ENCODE data around the gene C1QTNF12.

The C1QTNF12 gene

DNA sequence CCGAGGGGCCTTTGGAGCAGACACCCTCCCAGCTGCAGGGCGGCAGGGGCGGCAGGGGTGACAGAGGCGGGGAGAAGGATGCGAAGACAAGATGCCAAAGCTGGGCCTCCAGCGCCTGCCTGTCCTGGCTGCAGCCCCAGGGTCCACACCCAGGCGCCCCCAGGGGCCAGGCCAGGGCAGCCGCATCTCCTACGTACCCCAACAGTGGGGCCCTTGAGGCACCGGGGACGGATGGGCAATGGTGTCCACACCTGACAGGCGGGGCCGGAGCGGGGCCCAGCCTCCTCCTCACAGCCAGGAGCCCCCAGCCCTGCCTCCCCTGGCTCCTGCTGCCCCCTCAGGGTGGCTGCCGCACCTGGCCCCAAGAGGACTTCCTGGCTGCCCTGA, 7.3 kb downstream of the C1QTNF12 start:
- Histone ChIP-seq H3K4me3 (ENCODE audit: insufficient read depth in 1 of 2, low read depth in 1 of 2, low read length in 2 of 2) (no peak overlapping the region), H2BK120ac (ENCODE audit: low read depth, low read length) (no peak overlapping the region), H2BK15ac (ENCODE audit: low read depth, poor library complexity, severe bottlenecking) (no peak overlapping the region), H4K8ac (ENCODE audit: low read length) (no peak overlapping the region), H3K18ac (ENCODE audit: low read depth in 1 of 2, low read length in 2 of 2) (no peak overlapping the region), H3K23ac (ENCODE audit: low read length in 2 of 2) (no peak overlapping the region), H2BK12ac (ENCODE audit: low read length in 2 of 2) (no peak overlapping the region), H3K4me1 (ENCODE audit: control insufficient read depth, insufficient read depth, low read depth, low read length) (peaks cover 42% of the 10 kb centered on the region), H2BK5ac (ENCODE audit: low read depth, low read length, poor library complexity, severe bottlenecking) (no peak overlapping the region), H3K9ac (ENCODE audit: low read length) (no peak overlapping the region), H2AK5ac (ENCODE audit: low read length, severe bottlenecking) (no peak overlapping the region), H4K91ac (ENCODE audit: low read length) (no peak overlapping the region), H3K27me3 (ENCODE audit: control insufficient read depth in 1 of 2, insufficient read depth in 1 of 2, low read length in 2 of 2) (peaks cover 0 to 38% of the 10 kb centered on the region in 2 experiments), H3K27ac (ENCODE audit: low read length, poor library complexity, severe bottlenecking) (no peak overlapping the region), H3K4me2 (ENCODE audit: low read length, poor library complexity, severe bottlenecking) (no peak overlapping the region), H2AFZ (ENCODE audit: low read depth, low read length) (no peak overlapping the region), H3K9me3 (ENCODE audit: control insufficient read depth, low read length) (no peaks in the 10 kb centered on the region), H3K79me1 (replicated peaks; ENCODE audit: low read length, poor library complexity, severe bottlenecking) (peaks cover 5% of the 10 kb centered on the region), H3K36me3 (ENCODE audit: control insufficient read depth in 1 of 2, insufficient read depth in 2 of 2, low read depth in 1 of 2, low read length in 2 of 2) (peaks cover 0 to 40% of the 10 kb centered on the region in 2 experiments), H3K14ac (ENCODE audit: low read length in 2 of 2) (no peak overlapping the region), H3K4ac (ENCODE audit: low read depth in 1 of 2, low read length in 2 of 2) (no peak overlapping the region)
- 90% methylated on average over 15 of the region's 15 CpGs for WGBS
- no peak for DNase-seq

GRCh38 chr1:1238702-1239178, 7.8 kb downstream of the C1QTNF12 start:
- Histone ChIP-seq H3K4me1 (ENCODE audit: control insufficient read depth, insufficient read depth, low read depth, low read length) (peaks cover 42% of the 10 kb centered on the region), H3K23ac (ENCODE audit: low read length in 2 of 2) (no peak overlapping the region), H2AK5ac (ENCODE audit: low read length, severe bottlenecking) (no peak overlapping the region), H3K27me3 (ENCODE audit: control insufficient read depth in 1 of 2, insufficient read depth in 1 of 2, low read length in 2 of 2) (peaks cover 0 to 38% of the 10 kb centered on the region in 2 experiments), H2BK15ac (ENCODE audit: low read depth, poor library complexity, severe bottlenecking) (no peak overlapping the region), H3K14ac (ENCODE audit: low read length in 2 of 2) (no peak overlapping the region), H2BK12ac (ENCODE audit: low read length in 2 of 2) (no peak overlapping the region), H3K27ac (ENCODE audit: low read length, poor library complexity, severe bottlenecking) (no peak overlapping the region), H4K8ac (ENCODE audit: low read length) (no peak overlapping the region), H3K4me2 (ENCODE audit: low read length, poor library complexity, severe bottlenecking) (no peak overlapping the region), H4K91ac (ENCODE audit: low read length) (no peak overlapping the region), H2BK5ac (ENCODE audit: low read depth, low read length, poor library complexity, severe bottlenecking) (no peak overlapping the region), H2BK120ac (ENCODE audit: low read depth, low read length) (no peak overlapping the region), H3K4ac (ENCODE audit: low read depth in 1 of 2, low read length in 2 of 2) (no peak overlapping the region), H2AFZ (ENCODE audit: low read depth, low read length) (no peak overlapping the region), H3K4me3 (ENCODE audit: insufficient read depth in 1 of 2, low read depth in 1 of 2, low read length in 2 of 2) (no peak overlapping the region), H3K9me3 (ENCODE audit: control insufficient read depth, low read length) (no peaks in the 10 kb centered on the region), H3K79me1 (replicated peaks; ENCODE audit: low read length, poor library complexity, severe bottlenecking) (peaks cover 9% of the 10 kb centered on the region), H3K9ac (ENCODE audit: low read length) (no peak overlapping the region), H3K18ac (ENCODE audit: low read depth in 1 of 2, low read length in 2 of 2) (no peak overlapping the region), H3K36me3 (ENCODE audit: control insufficient read depth in 1 of 2, insufficient read depth in 2 of 2, low read depth in 1 of 2, low read length in 2 of 2) (peaks cover under 1 to 41% of the 10 kb centered on the region in 2 experiments)
- 91% methylated on average over 19 of the region's 19 CpGs for WGBS
- DNase-seq: no peak

GRCh38 chr1:1237874-1238701, 8.4 kb downstream of the C1QTNF12 start:
- WGBS: 86% methylated on average over 48 of the region's 48 CpGs
- Histone ChIP-seq H3K9me3 (ENCODE audit: control insufficient read depth, low read length) (peaks cover 3% of the 10 kb centered on the region), H2AFZ (ENCODE audit: low read depth, low read length) (no peak overlapping the region), H3K23ac (ENCODE audit: low read length in 2 of 2) (no peak overlapping the region), H2BK12ac (ENCODE audit: low read length in 2 of 2) (peak overlapping the region in 1 of 2 experiments; percentile 21), H3K27me3 (ENCODE audit: control insufficient read depth in 1 of 2, insufficient read depth in 1 of 2, low read length in 2 of 2) (peaks cover 0 to 38% of the 10 kb centered on the region in 2 experiments), H3K4me3 (ENCODE audit: insufficient read depth in 1 of 2, low read depth in 1 of 2, low read length in 2 of 2) (no peak overlapping the region), H2BK5ac (ENCODE audit: low read depth, low read length, poor library complexity, severe bottlenecking) (no peak overlapping the region), H3K14ac (ENCODE audit: low read length in 2 of 2) (no peak overlapping the region), H3K4me2 (ENCODE audit: low read length, poor library complexity, severe bottlenecking) (no peak overlapping the region), H2BK15ac (ENCODE audit: low read depth, poor library complexity, severe bottlenecking) (no peak overlapping the region), H3K4me1 (ENCODE audit: control insufficient read depth, insufficient read depth, low read depth, low read length) (peaks cover 45% of the 10 kb centered on the region), H3K27ac (ENCODE audit: low read length, poor library complexity, severe bottlenecking) (no peak overlapping the region), H3K4ac (ENCODE audit: low read depth in 1 of 2, low read length in 2 of 2) (no peak overlapping the region), H3K36me3 (ENCODE audit: control insufficient read depth in 1 of 2, insufficient read depth in 2 of 2, low read depth in 1 of 2, low read length in 2 of 2) (peaks cover 6 to 41% of the 10 kb centered on the region in 2 experiments), H4K8ac (ENCODE audit: low read length) (no peak overlapping the region), H2BK120ac (ENCODE audit: low read depth, low read length) (no peak overlapping the region), H3K79me1 (replicated peaks; ENCODE audit: low read length, poor library complexity, severe bottlenecking) (peaks cover 11% of the 10 kb centered on the region), H3K18ac (ENCODE audit: low read depth in 1 of 2, low read length in 2 of 2) (no peak overlapping the region), H3K9ac (ENCODE audit: low read length) (no peak overlapping the region), H4K91ac (ENCODE audit: low read length) (no peak overlapping the region), H2AK5ac (ENCODE audit: low read length, severe bottlenecking) (no peak overlapping the region)
- no peak for DNase-seq

- no peak overlapping the region for H3K4me3 ChIP-seq (ENCODE audit: insufficient read depth in 1 of 2, low read depth in 1 of 2, low read length in 2 of 2)
- peaks cover 3% of the 10 kb centered on the region for H3K9me3 ChIP-seq (ENCODE audit: control insufficient read depth, low read length)
- peaks cover 6 to 42% of the 10 kb centered on the region in 2 experiments for H3K36me3 ChIP-seq (ENCODE audit: control insufficient read depth in 1 of 2, insufficient read depth in 2 of 2, low read depth in 1 of 2, low read length in 2 of 2)
- H3K18ac ChIP-seq (ENCODE audit: low read depth in 1 of 2, low read length in 2 of 2): no peak overlapping the region
- H3K4ac ChIP-seq (ENCODE audit: low read depth in 1 of 2, low read length in 2 of 2): no peak overlapping the region
- DNase-seq: no peak
- H2BK120ac ChIP-seq (ENCODE audit: low read depth, low read length): no peak overlapping the region
- no peak overlapping the region for H2BK15ac ChIP-seq (ENCODE audit: low read depth, poor library complexity, severe bottlenecking)
- H3K4me1 ChIP-seq (ENCODE audit: control insufficient read depth, insufficient read depth, low read depth, low read length): peaks cover 53% of the 10 kb centered on the region
- peaks cover 0 to 38% of the 10 kb centered on the region in 2 experiments for H3K27me3 ChIP-seq (ENCODE audit: control insufficient read depth in 1 of 2, insufficient read depth in 1 of 2, low read length in 2 of 2)
- no peak overlapping the region for H2AFZ ChIP-seq (ENCODE audit: low read depth, low read length)
- no peak overlapping the region for H3K27ac ChIP-seq (ENCODE audit: low read length, poor library complexity, severe bottlenecking)
- H2AK5ac ChIP-seq (ENCODE audit: low read length, severe bottlenecking): no peak overlapping the region
- H3K4me2 ChIP-seq (ENCODE audit: low read length, poor library complexity, severe bottlenecking): no peak overlapping the region
- WGBS: 79% methylated on average over 31 of the region's 34 CpGs
- H3K79me1 ChIP-seq (replicated peaks; ENCODE audit: low read length, poor library complexity, severe bottlenecking): peaks cover 15% of the 10 kb centered on the region
- no peak overlapping the region for H3K23ac ChIP-seq (ENCODE audit: low read length in 2 of 2)
- H4K91ac ChIP-seq (ENCODE audit: low read length): no peak overlapping the region
- H4K8ac ChIP-seq (ENCODE audit: low read length): peak overlapping the region; percentile 38
- H3K9ac ChIP-seq (ENCODE audit: low read length): no peak overlapping the region
- no peak overlapping the region for H2BK5ac ChIP-seq (ENCODE audit: low read depth, low read length, poor library complexity, severe bottlenecking)
- H2BK12ac ChIP-seq (ENCODE audit: low read length in 2 of 2): peak overlapping the region in 1 of 2 experiments; percentile 3
- H3K14ac ChIP-seq (ENCODE audit: low read length in 2 of 2): no peak overlapping the region
These were observed 9.3 kb downstream of the C1QTNF12 start for GRCh38 chr1:1236945-1237873.

All from mesenchymal stem cell (in vitro differentiated cells and primary cell).